ENCODE measurements around the gene CAMSAP3.

DNA sequence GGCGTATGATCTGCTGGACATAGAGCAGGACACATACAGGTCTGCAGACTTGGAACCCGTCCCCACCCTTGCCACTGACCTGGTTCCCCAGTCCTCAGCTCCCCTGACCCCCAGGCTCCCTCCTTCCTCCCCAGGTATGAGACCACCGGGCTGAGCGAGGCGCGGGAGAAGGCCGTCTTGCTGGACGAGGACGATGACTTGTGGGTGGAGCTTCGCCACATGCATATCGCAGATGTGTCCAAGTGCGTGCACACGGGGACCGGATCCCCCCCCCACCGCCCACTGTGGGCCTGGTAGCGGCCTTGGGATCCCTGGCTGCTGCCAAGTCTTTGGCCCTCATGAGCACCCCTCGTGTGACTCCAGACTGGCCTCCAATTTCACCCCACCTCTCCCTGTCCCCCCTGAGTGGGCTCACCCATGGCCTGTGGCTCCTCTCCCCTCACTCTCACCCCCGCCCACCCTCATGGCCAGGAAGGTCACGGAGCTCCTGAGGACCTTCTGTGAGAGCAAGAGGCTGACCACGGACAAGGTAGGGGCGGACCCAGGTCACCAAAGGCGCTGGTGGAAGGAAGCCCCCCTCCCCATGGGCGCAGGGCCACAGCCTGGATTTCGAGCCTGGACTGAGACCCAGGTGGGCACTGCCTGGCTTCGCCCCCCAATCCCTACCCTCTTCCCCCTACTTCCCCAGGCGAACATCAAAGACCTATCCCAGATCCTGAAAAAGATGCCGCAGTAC, 46.8 kb downstream of the CAMSAP3 start:
- TF ChIP-seq EZH2phosphoT487 (IDR thresholded peaks at IDR 0.05; ENCODE audit: low read length) (no peak), EZH2 (optimal IDR thresholded peaks at IDR 0.05; ENCODE audit: low read depth, low read length) (no peak), CTCF (IDR thresholded peaks at IDR 0.05; ENCODE audit: low read length) (no peak)

Data from MM.1S (cell line).